Neuronal stem cell (in vitro differentiated cells): ENCODE results near the gene CCDC86.

Experiments
- DNase-seq: peaks from one replicate; pipeline ENCODE4 v3.0.0-alpha.2; 2013; ENCODE audit warnings: low spot score
- H2AFZ ChIP-seq: one replicate; pipeline ENCODE4 v1.6.1; 2013; ENCODE audit warnings: mild to moderate bottlenecking, low read length, inconsistent platforms
- H2AK5ac ChIP-seq: 2 replicates; pipeline ENCODE4 v1.6.1; 2013; ENCODE audit warnings: low read depth, mild to moderate bottlenecking, inconsistent platforms, low read length, moderate library complexity, mixed read lengths
- H2BK120ac ChIP-seq: 2 replicates; pipeline ENCODE4 v1.6.1; 2013; ENCODE audit warnings: low read depth, mild to moderate bottlenecking, inconsistent platforms, low read length, moderate library complexity, mixed read lengths
- H2BK12ac ChIP-seq: one replicate; pipeline ENCODE4 v1.6.1; 2013; ENCODE audit warnings: low read length, inconsistent platforms
- H2BK15ac ChIP-seq: 2 replicates; pipeline ENCODE4 v1.6.1; 2013; ENCODE audit warnings: mild to moderate bottlenecking, low read length, inconsistent platforms, mixed read lengths
- H2BK5ac ChIP-seq: one replicate; pipeline ENCODE4 v1.6.1; 2013; ENCODE audit warnings: inconsistent platforms, mild to moderate bottlenecking, low read length, moderate library complexity
- H3K14ac ChIP-seq: one replicate; pipeline ENCODE4 v1.6.1; 2013; ENCODE audit warnings: low read length, inconsistent platforms
- H3K18ac ChIP-seq: 2 replicates; pipeline ENCODE4 v1.6.1; 2013; ENCODE audit warnings: low read length, inconsistent platforms
- H3K23ac ChIP-seq: 2 replicates; pipeline ENCODE4 v1.6.1; 2013; ENCODE audit warnings: low read depth, mild to moderate bottlenecking, mixed read lengths, low read length, inconsistent platforms; ENCODE audit not compliant: poor library complexity
- H3K27ac ChIP-seq: replicated peaks from 3 replicates; pipeline ENCODE4 v1.5.1; 2013; ENCODE audit warnings: low read length, inconsistent platforms
- H3K27me3 ChIP-seq, 3 experiments: 2 replicates each; pipeline ENCODE4 v1.6.1; 2013; ENCODE audit warnings: low read length in 3 of 3, mild to moderate bottlenecking in 2 of 3, inconsistent platforms in 1 of 3, low read depth in 1 of 3, mixed read lengths in 1 of 3, moderate library complexity in 1 of 3; ENCODE audit not compliant: control insufficient read depth in 3 of 3, insufficient read depth in 3 of 3
- H3K36me3 ChIP-seq, 2 donors: replicated peaks in 1 of 2; 2 replicates each; pipeline ENCODE4 v1.6.1; 2013; ENCODE audit warnings: low read length in 2 of 2; ENCODE audit not compliant: control insufficient read depth in 2 of 2, insufficient read depth in 2 of 2
- H3K4ac ChIP-seq: 2 replicates; pipeline ENCODE4 v1.6.1; 2013; ENCODE audit warnings: inconsistent platforms, mild to moderate bottlenecking, low read length, moderate library complexity
- H3K4me1 ChIP-seq, 2 donors: 1 replicate in 1 of 2; 2 replicates in 1 of 2; pipeline ENCODE4 v1.6.1; 2013; ENCODE audit warnings: low read length in 2 of 2, low read depth in 1 of 2; ENCODE audit not compliant: control insufficient read depth in 2 of 2, insufficient read depth in 1 of 2
- H3K4me2 ChIP-seq: one replicate; pipeline ENCODE4 v1.6.1; 2013; ENCODE audit warnings: mild to moderate bottlenecking, low read length, inconsistent platforms; ENCODE audit not compliant: insufficient read depth, poor library complexity, severe bottlenecking
- H3K4me3 ChIP-seq, 2 donors: 2 replicates each; pipeline ENCODE4 v1.5.1; 2013; ENCODE audit warnings: low read length in 2 of 2, mild to moderate bottlenecking in 2 of 2, inconsistent platforms in 1 of 2, moderate library complexity in 1 of 2
- H3K79me1 ChIP-seq: one replicate; pipeline ENCODE4 v1.6.1; 2013; ENCODE audit warnings: low read depth, mild to moderate bottlenecking, inconsistent platforms, low read length, moderate library complexity
- H3K9ac ChIP-seq: one replicate; pipeline ENCODE4 v1.6.1; 2013; ENCODE audit warnings: mild to moderate bottlenecking, low read depth, low read length, inconsistent platforms; ENCODE audit not compliant: poor library complexity
- H3K9me3 ChIP-seq, 2 donors: replicated peaks in 1 of 2; 2 replicates each; pipeline versions ENCODE3 to v1.6.1; 2013; ENCODE audit warnings: low read length in 2 of 2, mild to moderate bottlenecking in 2 of 2, inconsistent platforms in 1 of 2, low read depth in 1 of 2, mixed read lengths in 1 of 2, moderate library complexity in 1 of 2; ENCODE audit not compliant: control insufficient read depth in 2 of 2, insufficient read depth in 1 of 2
- H4K8ac ChIP-seq: one replicate; pipeline ENCODE4 v1.6.1; 2013; ENCODE audit warnings: low read depth, mild to moderate bottlenecking, inconsistent platforms, low read length, moderate library complexity
- H4K91ac ChIP-seq: one replicate; pipeline ENCODE4 v1.6.1; 2013; ENCODE audit warnings: low read length, low read depth, mild to moderate bottlenecking, inconsistent platforms; ENCODE audit not compliant: poor library complexity
- WGBS, 2 donors: extraction: QIAGEN DNeasy Blood & Tissue Kit; methylation state at CpG; one replicate each; pipeline ENCODE4 v1.1.7; 2013; ENCODE audit warnings: missing lambda C conversion rate in 2 of 2, mixed read lengths in 1 of 2; ENCODE audit not compliant: insufficient read length in 2 of 2, insufficient replicate concordance in 1 of 2; ENCODE audit errors: extremely low coverage in 2 of 2; 5-methylcytosine and 5-hydroxymethylcytosine counted together

Gene CCDC86

DNA sequence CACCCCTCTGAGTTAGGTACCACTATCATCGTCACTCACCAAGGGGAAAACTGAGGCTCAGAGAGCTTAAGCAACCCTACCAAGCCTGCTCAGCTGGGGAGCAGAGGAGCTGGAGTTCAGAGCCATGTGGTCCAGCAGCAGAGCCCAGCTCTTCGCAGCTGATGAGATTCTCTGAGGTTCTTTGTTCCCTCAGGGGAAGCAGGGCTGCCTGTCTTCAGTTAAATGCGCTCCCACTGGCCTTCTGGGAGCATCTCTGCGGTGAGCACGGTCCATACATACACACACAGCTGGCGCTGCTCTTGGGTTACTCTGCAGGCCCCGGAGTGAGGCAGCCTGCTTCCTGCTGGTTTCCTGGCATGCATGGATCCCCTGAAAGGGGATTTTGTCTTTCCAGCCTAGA lies 19.0 kb downstream of the CCDC86 start:
- Histone ChIP-seq H3K27me3 (no peaks in the 10 kb centered on the region), H3K4me2 (no peak overlapping the region), H2BK12ac (no peak overlapping the region), H2BK15ac (no peak overlapping the region), H3K23ac (no peak overlapping the region), H3K18ac (no peak overlapping the region), H2BK5ac (no peak overlapping the region), H3K4me1 (peaks cover 0 to 4% of the 10 kb centered on the region in 2 donors), H3K9ac (no peak overlapping the region), H2BK120ac (no peak overlapping the region), H3K4me3 (no peak overlapping the region), H3K14ac (no peak overlapping the region), H2AK5ac (no peak overlapping the region), H3K79me1 (no peaks in the 10 kb centered on the region), H2AFZ (peak overlapping the region; percentile 84), H3K4ac (no peak overlapping the region), H4K91ac (no peak overlapping the region), H3K9me3 (no peaks in the 10 kb centered on the region), H4K8ac (no peak overlapping the region), H3K36me3 (no peaks in the 10 kb centered on the region), H3K27ac (no peak overlapping the region)
- no CpG with 5 or more reads among the region's 7 CpGs for WGBS, 2 donors
- DNase-seq: no peak

DNA sequence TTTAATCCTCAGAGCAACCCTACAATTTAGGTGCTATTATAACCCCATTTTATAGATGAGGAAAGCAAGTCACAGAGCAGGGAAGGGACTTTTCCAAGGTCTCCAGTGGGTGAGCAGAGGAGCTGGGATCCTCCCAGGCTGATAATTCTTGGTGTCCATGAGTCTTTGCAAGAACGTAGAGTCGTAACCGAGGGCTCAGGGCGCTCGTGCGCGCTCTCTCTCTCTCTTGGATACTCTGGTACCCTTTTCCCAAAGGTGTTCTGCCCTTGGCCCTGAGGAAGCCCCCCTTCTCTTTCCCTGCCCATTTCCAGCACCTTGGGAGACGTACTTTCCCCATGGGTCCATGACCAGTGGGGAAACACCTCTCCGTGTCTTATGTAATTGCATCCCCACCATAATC lies 20.3 kb downstream of the CCDC86 start:
- Histone ChIP-seq H3K23ac (no peak overlapping the region), H3K9ac (no peak overlapping the region), H3K18ac (no peak overlapping the region), H3K4me2 (no peak overlapping the region), H3K14ac (no peak overlapping the region), H3K36me3 (no peaks in the 10 kb centered on the region), H4K91ac (no peak overlapping the region), H2BK15ac (no peak overlapping the region), H3K79me1 (no peaks in the 10 kb centered on the region), H3K4me3 (no peak overlapping the region), H3K4ac (no peak overlapping the region), H3K27me3 (peaks cover 0 to under 1% (median 0%) of the 10 kb centered on the region in 3 experiments), H3K9me3 (no peaks in the 10 kb centered on the region), H2BK12ac (no peak overlapping the region), H3K4me1 (peaks cover 0 to 4% of the 10 kb centered on the region in 2 donors), H2AK5ac (no peak overlapping the region), H2BK5ac (no peak overlapping the region), H2AFZ (no peak overlapping the region), H4K8ac (no peak overlapping the region), H2BK120ac (no peak overlapping the region), H3K27ac (no peak overlapping the region)
- DNase-seq: no peak
- no CpG with 5 or more reads among the region's 9 CpGs for WGBS, 2 donors

DNA sequence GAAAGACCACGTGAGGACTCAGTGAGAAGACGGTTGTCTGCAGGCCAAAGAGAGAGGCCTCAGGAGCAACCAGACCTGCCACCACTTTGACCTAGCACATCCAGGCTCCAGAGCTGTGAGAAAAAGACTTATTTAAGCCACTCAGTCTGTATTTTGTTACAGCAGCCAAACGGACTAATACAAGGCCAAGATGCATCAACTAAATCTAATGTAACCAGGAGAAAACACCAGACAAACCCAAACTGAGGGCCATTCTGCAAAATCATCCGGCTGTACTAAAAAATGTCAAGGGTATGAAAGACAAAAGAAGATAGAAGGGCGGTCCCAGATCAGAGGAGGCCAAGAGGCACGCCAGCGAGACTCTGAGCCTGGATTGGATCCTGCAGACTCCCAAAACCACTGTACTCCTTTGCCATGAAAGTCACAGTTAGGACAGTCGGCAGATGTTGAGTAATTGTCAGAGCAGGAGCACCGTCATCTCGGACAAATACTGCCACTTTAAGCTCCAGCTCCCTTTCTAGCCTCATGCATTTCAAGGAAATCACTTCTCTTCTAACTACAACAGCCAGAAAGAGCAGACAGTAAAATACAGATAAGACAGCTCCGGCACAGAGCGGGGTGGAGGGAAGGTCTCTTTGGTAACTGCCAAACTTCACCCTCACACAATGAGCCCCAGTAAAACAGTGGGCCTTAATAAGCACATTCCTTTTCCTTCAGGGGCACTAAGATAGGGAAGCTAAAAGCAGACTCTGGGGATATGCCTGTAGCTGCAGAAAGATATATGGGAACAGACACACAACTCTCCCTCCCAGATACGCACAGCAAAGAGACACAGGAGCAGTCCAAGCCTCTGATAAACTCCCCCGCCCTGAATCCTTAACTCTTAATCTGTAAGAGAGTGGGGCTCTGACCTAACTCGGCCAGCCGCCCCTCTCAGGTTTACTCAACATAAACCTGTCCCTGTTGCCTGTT lies 21.9 kb downstream of the CCDC86 start:
- peaks cover 0 to 5% (median 0%) of the 10 kb centered on the region in 3 experiments for H3K27me3 ChIP-seq
- no peak overlapping the region for H2AFZ ChIP-seq
- no CpG with 5 or more reads among the region's 16 CpGs for WGBS, 2 donors
- no peak for DNase-seq
- H3K9ac ChIP-seq: no peak overlapping the region
- no peak overlapping the region for H3K4me2 ChIP-seq
- no peak overlapping the region for H3K14ac ChIP-seq
- no peak overlapping the region for H3K4me3 ChIP-seq
- H2BK120ac ChIP-seq: no peak overlapping the region
- H3K27ac ChIP-seq: no peak overlapping the region
- H3K4me1 ChIP-seq: peaks cover 0 to 4% of the 10 kb centered on the region in 2 donors
- H3K4ac ChIP-seq: no peak overlapping the region
- H3K79me1 ChIP-seq: no peaks in the 10 kb centered on the region
- no peak overlapping the region for H2BK15ac ChIP-seq
- H3K18ac ChIP-seq: no peak overlapping the region
- no peak overlapping the region for H4K8ac ChIP-seq
- H3K23ac ChIP-seq: no peak overlapping the region
- no peak overlapping the region for H2BK5ac ChIP-seq
- H2BK12ac ChIP-seq: no peak overlapping the region
- H3K9me3 ChIP-seq: no peaks in the 10 kb centered on the region
- no peaks in the 10 kb centered on the region for H3K36me3 ChIP-seq
- H4K91ac ChIP-seq: no peak overlapping the region
- H2AK5ac ChIP-seq: no peak overlapping the region

DNA sequence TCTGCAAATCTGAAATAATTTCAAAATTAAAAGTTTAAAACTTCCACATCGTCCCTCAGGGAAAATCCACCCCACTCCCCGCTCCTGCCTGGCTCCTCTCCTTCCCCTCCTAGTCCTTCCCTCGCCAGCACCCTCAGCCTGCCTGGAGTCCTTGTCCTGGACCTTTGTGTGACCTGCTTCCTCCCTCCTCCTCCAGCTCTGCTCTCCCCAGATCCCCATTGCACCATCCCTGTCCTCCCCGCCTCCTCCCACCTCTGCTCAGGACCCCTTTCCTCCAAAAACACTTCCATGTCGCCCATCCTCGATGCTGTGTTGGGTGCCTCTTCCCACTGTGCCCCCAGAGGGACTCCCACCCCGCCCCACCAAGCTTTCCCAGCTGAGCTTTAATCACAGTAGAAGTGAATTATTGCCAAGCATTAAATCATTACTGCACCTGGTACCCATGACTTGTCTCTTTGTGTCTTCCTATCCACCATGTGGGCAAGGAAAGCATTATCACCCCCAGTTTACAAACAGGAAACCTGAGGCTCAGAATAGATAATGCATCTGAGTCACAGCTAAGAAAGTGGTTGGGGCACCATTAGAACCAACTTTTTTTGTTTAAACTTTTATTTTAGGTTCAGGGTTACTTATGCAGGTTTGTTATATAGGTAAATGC lies 23.1 kb downstream of the CCDC86 start:
- no peaks in the 10 kb centered on the region for H3K79me1 ChIP-seq
- peak overlapping the region; percentile 11 for H3K23ac ChIP-seq
- no peak overlapping the region for H3K4ac ChIP-seq
- no peak overlapping the region for H3K4me3 ChIP-seq
- peak overlapping the region; percentile 25 for H3K14ac ChIP-seq
- no peak overlapping the region for H3K18ac ChIP-seq
- no peak overlapping the region for H4K8ac ChIP-seq
- no peaks in the 10 kb centered on the region for H3K9me3 ChIP-seq
- no peak for DNase-seq
- no peak overlapping the region for H3K27ac ChIP-seq
- no peak overlapping the region for H3K4me2 ChIP-seq
- no peak overlapping the region for H2AK5ac ChIP-seq
- H4K91ac ChIP-seq: no peak overlapping the region
- H3K27me3 ChIP-seq: peaks cover 0 to 5% (median 0%) of the 10 kb centered on the region in 3 experiments
- H3K9ac ChIP-seq: no peak overlapping the region
- H2BK120ac ChIP-seq: no peak overlapping the region
- H2BK5ac ChIP-seq: no peak overlapping the region
- no peak overlapping the region for H2AFZ ChIP-seq
- H2BK15ac ChIP-seq: no peak overlapping the region
- H2BK12ac ChIP-seq: no peak overlapping the region
- H3K36me3 ChIP-seq: no peaks in the 10 kb centered on the region
- peaks cover 0 to 4% of the 10 kb centered on the region in 2 donors for H3K4me1 ChIP-seq
- no CpG with 5 or more reads among the region's 7 CpGs for WGBS, 2 donors
